Neural cell (in vitro differentiated cells): ENCODE results near the gene KCNK6.

Source experiments
- CTCF ChIP-seq: fragments of 450-650 bp; IDR thresholded peaks from 2 replicates; pipeline ENCODE4 v1.5.1; 2014; ENCODE audit warnings: antibody characterized with exemption, mild to moderate bottlenecking, moderate library complexity; ENCODE audit not compliant: poor library complexity, severe bottlenecking
- EP300 ChIP-seq: fragments of 450-650 bp; conservative IDR thresholded peaks from 2 replicates; pipeline ENCODE4 v1.6.1; 2014; ENCODE audit warnings: antibody characterized with exemption, mild to moderate bottlenecking, moderate library complexity; ENCODE audit not compliant: poor library complexity, severe bottlenecking
- EZH2 ChIP-seq: fragments of 200-600, 300-800 bp; shearing (Covaris generic), sonication (generic); IDR thresholded peaks from 2 replicates; pipeline ENCODE4 v1.6.1; 2014; ENCODE audit warnings: antibody characterized with exemption, low read length, borderline replicate concordance, mild to moderate bottlenecking; ENCODE audit not compliant: insufficient read depth, poor library complexity, severe bottlenecking
- MXI1 ChIP-seq: fragments of 450-650 bp; conservative IDR thresholded peaks from 2 replicates; pipeline ENCODE4 v1.6.1; 2014; ENCODE audit warnings: antibody characterized with exemption, mild to moderate bottlenecking; ENCODE audit not compliant: poor library complexity, severe bottlenecking
- TAF1 ChIP-seq: IDR thresholded peaks from 2 replicates; pipeline ENCODE4 v1.6.1; 2012; ENCODE audit warnings: low read depth

DNA sequence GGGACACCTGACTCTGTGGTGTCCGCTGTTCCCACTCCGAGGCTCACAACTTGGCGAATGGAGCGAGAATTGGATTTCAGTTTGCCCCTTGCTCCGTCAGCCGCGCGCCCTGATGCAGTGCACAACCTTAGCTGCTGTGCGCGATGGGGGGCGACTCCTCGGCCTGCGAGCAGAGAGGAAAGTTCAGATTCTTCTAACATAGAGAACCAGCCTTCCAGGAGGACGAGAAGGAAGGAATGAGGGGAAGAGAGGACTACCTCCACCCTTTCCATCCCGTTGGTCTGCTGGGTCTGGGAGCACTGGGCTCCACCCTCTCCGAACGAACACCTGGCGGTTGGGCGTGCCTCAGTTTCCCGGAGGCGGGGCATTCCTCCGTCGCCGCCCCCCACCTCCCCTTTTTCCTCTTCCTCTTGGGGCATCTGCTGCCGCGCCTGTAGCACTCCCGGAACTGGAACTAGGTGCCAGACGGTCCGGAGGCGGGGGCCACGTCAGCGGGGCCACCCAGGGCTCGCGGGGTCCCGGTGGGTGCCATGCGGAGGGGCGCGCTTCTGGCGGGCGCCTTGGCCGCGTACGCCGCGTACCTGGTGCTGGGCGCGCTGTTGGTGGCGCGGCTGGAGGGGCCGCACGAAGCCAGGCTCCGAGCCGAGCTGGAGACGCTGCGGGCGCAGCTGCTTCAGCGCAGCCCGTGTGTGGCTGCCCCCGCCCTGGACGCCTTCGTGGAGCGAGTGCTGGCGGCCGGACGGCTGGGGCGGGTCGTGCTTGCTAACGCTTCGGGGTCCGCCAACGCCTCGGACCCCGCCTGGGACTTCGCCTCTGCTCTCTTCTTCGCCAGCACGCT is at the start of gene KCNK6:
- TF ChIP-seq CTCF (no peak), EZH2 (no peak), MXI1 (no peak), TAF1 (no peak), EP300 (no peak)
